HG03135 (cell line): ENCODE data around the gene ARRDC5.
"Not testable (repeated sequence)": the region's sequence is repeated elsewhere in the genome, so short reads cannot be mapped to it uniquely, and the experiment has no call there.

Experiments
- ATAC-seq: cut with Tn5 transposase; IDR thresholded peaks from one replicate; pipeline ENCODE4 v1.9.1; 2021; ENCODE audit warnings: mild to moderate bottlenecking, moderate library complexity; ENCODE audit not compliant: unreplicated experiment

ARRDC5 gene

DNA sequence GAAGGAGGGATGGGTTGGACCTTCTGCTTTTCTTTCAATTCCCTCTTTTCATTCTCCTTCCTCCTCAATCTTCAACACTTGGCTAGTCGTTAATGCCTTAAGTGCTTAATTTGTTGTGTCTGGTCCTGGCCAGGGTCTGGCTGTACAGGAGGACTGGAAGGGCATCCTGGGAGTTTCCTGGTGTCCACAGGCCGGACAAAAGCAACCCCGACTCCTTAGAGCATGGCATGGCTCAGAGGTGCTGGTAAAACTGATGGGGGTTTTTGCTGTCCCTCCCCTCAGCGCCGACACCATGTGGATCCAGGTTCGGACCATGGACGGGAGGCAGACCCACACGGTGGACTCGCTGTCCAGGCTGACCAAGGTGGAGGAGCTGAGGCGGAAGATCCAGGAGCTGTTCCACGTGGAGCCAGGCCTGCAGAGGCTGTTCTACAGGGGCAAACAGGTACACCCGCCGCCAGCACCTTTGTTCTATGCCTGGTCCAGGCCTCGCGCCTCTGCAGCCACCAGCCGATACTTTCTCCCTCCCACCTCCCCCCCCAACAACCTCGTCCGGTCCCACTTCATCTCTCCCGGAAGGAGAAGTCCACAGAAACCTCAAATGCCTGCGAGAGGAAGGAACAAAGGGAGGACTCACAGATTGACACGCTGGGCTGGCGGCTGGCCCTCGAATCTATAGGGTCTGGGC, 8.0 kb upstream of the ARRDC5 start:
- ATAC-seq: no peak

- peak; percentile 70 for ATAC-seq
Measured at GRCh38 chr19:4909897-4910593, 7.3 kb upstream of the ARRDC5 start.

DNA sequence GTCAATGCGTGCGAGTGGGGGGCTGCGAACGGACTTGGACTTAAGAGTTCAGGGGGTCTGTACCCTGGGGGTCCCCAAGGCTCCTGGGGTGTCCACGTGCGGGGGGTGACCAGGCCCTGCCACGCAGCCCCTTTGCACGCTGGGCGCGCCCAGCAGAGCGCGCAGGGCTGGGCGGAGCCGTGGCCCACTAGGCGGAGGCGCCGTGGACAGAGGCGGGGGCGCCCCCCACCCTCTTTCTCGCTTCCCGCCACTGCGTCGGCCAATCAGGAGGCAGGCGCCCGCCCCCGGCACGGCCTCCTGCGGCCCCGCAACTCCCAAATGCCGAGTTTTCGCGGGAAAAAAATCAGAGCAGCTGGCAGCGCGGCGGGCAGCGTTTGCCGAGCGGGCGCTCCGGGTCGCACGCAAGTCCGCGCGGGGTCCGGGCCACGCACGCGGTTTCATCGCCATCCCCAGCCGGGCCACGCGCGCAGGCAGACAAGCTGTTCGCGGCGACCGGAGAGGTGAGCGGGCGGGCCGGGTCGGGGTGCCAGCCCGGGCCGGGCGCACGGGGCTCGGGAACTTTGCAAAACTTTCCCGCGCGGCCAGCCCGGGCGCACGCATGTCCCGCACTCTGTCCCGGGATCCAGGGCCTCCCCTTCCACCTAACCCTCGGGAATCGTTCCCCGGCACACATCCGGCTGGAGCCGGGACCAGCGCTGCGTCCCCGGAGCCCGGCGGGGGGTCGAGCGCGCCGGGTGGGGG, 6.6 kb upstream of the ARRDC5 start, which contains the start of gene UHRF1:
Gene UHRF1, plus strand, starts transcription at position 346 of the 741 bp plus-strand sequence. CDS start 1,385 bp downstream, outside the sequence.
- peak; percentile 13 for ATAC-seq

- ATAC-seq: no peak
Measured at GRCh38 chr19:4908781-4909155, 6.1 kb upstream of the ARRDC5 start.

DNA sequence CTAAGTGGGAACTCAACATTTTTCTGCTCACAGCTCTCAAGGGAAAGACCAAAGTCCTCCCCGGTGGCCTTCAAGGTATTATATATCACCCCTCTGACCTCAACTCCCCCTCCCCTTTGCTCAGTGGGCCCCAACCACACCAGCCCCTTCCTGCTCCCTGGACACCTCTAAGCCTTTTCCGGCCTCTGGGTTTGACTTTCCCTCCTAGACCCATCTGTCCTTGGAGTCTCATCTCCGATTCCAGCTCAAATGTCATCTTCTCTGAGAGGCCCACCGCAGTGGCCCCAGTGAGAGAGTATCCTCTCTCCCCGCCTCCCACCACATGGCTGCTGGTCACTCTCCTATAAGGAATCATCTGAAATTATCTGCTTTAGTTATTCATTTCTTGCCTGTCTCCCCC, 5.7 kb upstream of the ARRDC5 start:
- ATAC-seq: no peak

DNA sequence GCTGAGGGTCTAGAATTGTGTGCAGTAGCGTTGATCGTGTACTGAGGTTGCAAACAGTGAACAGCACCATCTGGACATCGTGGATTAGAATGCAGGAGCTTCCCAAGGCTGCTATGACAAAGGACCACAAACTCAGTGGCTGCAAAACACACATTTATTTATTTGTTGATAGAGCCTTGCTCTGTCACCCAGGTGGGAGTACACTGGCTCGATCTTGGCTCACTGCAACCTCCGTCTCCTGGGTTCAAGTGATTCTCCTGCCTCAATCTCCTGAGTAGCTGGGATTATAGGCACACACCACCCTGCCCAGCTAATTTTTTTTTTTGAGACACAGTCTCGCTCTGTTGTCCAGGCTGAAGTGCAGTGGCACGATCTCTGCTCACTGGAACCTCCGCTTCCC, 4.3 kb upstream of the ARRDC5 start:
- ATAC-seq: no peak

- no peak for ATAC-seq
Measured at GRCh38 chr19:4904481-4904880, 1.8 kb upstream of the ARRDC5 start.

DNA sequence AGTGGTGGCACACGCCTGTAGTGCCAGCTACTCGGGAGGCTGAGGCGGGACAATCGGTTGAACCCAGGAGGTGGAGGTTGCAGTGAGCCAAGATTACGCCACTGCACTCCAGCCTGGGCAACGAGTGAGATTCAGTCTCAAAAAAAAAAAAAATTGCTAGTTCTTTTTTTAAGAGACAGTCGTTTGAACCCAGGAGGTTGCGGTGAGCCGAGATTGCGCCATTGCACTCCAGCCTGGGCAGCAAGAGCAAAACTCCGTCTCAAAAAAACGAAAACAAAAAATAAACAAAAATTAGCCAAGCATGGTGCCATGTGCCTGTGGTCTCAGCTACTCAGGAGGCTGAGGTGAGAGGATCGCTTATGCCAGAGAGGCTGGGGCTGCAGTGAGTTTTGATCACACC, 1.8 kb downstream of the ARRDC5 start:
- not testable (repeated sequence) for ATAC-seq

- ATAC-seq: no peak
Measured at GRCh38 chr19:4897146-4897545, 5.5 kb downstream of the ARRDC5 start.

GRCh38 chr19:4896372-4896771, 6.3 kb downstream of the ARRDC5 start:
- ATAC-seq: no peak

DNA sequence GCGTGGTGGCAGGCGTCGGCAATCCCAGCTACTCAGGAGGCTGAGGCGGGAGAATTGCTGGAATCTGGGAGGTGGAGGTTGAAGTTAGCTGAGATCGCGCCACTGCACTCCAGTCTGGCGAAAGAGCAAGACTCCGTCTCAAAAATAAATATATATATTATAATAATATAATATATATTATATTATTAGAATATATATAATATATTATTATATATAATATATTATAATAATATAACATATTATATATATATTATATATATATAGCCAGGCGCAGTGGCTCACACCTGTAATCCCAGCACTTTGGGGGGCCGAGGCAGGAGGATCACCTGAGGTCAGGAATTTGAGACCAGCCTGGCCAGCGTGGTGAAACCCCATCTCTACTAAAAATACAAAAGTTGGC, 9.7 kb downstream of the ARRDC5 start:
- ATAC-seq: not testable (repeated sequence)

DNA sequence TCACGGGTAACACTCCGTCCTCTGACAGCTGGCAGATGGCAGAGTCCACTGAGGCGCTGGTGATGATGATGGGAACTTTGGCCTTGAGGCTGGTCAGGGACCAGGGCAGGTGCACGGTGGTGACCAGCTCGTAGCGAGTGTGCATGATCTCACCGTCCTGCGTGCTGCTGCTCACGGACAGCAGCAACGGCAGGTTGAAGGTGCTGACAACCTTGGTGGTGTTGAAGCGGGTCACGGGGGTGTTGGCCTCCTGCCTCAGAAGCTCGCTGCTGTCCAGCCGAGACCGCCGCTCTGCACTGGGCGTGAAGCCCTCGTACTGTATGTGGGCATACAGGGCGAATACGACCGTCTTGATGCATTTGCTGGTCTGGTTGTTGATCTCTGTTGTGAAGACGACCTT, 11.6 kb downstream of the ARRDC5 start:
- ATAC-seq: no peak

- no peak for ATAC-seq
Measured at GRCh38 chr19:4889034-4889815, 13.5 kb downstream of the ARRDC5 start.

- ATAC-seq: not testable (repeated sequence)
Measured at GRCh38 chr19:4887803-4888202, 14.9 kb downstream of the ARRDC5 start.

- not testable (repeated sequence) for ATAC-seq
Measured at GRCh38 chr19:4884993-4885392, 17.7 kb downstream of the ARRDC5 start.

DNA sequence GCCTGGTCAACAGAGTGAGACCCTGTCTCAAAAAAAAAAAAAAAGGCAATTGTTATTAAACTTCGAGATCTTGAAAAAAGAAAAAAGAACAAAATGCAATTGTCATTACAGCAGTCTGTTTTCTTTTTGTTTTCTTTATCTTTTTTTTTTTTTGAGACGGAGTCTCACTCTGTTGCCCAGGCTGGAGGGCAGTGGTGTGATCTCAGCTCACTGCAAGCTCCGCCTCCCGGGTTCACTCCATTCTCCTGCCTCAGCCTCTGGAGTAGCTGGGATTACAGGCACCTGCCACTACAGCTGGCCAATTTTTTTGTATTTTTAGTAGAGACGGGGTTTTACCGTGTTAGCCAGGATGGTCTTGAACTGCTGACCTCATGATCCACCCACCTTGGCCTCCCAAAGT, 19.8 kb downstream of the ARRDC5 start:
- ATAC-seq: not testable (repeated sequence)

GRCh38 chr19:4879041-4879440, 23.7 kb downstream of the ARRDC5 start:
- ATAC-seq: no peak

DNA sequence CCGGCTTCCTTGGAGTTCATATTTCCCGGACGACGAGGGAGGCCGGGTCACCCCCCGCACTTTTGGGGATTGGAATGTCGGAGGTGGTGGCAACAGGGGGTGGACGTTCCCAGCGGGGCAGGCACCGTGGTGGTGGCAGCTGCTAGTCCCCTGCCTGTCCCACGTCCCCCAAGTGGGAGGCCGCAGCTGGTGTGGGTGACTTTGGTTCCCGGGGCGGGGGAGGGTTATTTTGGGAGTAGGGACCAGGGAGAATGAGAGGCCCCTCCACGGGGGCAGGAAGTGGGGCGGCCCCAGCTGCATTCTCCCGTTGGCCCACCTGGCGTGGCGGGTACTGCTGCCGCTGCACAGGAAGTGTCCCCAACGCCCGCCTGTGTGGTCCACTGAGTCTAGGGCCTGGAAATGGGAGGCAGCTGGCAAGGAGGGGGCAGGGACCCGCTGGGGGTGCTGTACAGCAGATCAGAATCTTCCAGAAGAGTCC, 24.2 kb downstream of the ARRDC5 start:
- no peak for ATAC-seq

- ATAC-seq: no peak
Measured at GRCh38 chr19:4877753-4878490, 24.8 kb downstream of the ARRDC5 start.

DNA sequence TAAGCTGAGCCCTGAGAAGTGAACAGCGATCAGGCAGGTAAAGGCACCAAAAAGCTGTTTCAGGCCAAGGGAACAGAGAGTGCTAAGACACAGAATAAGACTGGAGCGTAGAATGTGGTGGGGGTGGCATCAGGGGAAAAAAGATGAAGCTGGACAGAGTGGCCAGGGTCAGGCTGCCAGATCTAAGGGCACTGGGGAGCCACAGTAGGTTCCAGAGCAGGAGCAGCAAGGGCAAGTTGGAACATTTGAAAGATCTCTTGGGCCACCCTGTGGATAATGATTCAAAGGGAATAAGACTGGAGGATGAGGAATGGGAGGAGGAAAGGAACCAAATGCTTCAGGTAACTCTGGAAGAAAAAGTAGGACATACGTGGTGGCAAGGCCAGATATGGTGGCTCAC, 28.8 kb downstream of the ARRDC5 start:
- no peak for ATAC-seq
